Coronary artery (tissue), 2 donors: ENCODE measurements around the gene CDC5L.

Experiments
- DNase-seq: peaks from one replicate; pipeline ENCODE4 v3.0.0-alpha.2; 2017; ENCODE audit warnings: low spot score
- H3K27ac ChIP-seq, 2 donors: fragments of 200-600 bp; sonication (generic); one replicate each; pipeline ENCODE4 v1.5.1; 2016 to 2019
- H3K4me3 ChIP-seq: fragments of 200-600 bp; sonication (generic); 2 replicates; pipeline ENCODE4 v1.5.1; 2016; ENCODE audit warnings: mild to moderate bottlenecking, moderate library complexity
- TF ChIP-seq, protein P1 (sequence below): fragments of 200-600 bp; sonication (generic); IDR thresholded peaks from one replicate; pipeline ENCODE4 v1.5.1; 2019; ENCODE audit warnings: antibody characterized with exemption

The CDC5L gene

DNA sequence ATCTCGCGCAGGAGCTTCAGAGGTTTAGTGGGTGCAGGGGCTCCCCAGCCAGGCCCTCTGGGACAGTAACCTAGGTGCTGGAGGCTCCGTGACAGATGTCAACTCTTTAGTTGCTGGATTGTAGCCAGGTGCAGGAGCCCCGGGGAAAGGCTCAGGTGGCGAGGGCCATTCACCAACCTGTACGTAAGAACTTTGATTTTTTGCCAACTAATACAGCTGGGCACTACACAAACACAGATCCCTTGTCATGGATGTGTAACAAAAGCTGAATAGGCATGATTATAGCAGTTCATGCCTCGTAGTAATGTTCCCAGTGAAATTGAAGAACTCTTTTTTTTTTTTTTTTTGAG lies 82.6 kb downstream of the CDC5L start:
- TF ChIP-seq, protein P1, sequence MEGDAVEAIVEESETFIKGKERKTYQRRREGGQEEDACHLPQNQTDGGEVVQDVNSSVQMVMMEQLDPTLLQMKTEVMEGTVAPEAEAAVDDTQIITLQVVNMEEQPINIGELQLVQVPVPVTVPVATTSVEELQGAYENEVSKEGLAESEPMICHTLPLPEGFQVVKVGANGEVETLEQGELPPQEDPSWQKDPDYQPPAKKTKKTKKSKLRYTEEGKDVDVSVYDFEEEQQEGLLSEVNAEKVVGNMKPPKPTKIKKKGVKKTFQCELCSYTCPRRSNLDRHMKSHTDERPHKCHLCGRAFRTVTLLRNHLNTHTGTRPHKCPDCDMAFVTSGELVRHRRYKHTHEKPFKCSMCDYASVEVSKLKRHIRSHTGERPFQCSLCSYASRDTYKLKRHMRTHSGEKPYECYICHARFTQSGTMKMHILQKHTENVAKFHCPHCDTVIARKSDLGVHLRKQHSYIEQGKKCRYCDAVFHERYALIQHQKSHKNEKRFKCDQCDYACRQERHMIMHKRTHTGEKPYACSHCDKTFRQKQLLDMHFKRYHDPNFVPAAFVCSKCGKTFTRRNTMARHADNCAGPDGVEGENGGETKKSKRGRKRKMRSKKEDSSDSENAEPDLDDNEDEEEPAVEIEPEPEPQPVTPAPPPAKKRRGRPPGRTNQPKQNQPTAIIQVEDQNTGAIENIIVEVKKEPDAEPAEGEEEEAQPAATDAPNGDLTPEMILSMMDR: no peak
- DNase-seq: no peak
- Histone ChIP-seq H3K27ac (no peak overlapping the region), H3K4me3 (no peak overlapping the region)

DNA sequence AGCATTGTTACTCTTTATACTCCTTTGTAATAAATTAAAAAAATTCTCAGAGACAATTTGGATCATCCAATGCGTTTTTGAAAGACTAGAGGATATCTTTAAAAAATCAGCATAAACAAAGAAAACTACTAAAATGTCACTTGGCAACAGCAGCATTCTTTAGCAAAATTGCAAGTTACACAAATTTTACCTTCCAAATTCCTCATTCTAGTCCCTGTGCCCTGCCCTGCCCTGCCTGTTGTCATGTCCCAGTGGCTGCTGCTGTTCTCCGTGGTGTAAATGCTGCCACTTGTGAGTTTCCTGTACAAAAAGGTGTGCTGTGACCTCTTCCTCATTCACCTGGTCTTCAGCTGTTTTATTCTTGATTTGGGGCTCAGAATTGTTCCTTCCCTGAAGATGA lies 83.2 kb downstream of the CDC5L start:
- H3K27ac ChIP-seq: no peak overlapping the region
- DNase-seq: peak; percentile 11
- H3K4me3 ChIP-seq: no peak overlapping the region
- TF ChIP-seq, protein P1: no peak

DNA sequence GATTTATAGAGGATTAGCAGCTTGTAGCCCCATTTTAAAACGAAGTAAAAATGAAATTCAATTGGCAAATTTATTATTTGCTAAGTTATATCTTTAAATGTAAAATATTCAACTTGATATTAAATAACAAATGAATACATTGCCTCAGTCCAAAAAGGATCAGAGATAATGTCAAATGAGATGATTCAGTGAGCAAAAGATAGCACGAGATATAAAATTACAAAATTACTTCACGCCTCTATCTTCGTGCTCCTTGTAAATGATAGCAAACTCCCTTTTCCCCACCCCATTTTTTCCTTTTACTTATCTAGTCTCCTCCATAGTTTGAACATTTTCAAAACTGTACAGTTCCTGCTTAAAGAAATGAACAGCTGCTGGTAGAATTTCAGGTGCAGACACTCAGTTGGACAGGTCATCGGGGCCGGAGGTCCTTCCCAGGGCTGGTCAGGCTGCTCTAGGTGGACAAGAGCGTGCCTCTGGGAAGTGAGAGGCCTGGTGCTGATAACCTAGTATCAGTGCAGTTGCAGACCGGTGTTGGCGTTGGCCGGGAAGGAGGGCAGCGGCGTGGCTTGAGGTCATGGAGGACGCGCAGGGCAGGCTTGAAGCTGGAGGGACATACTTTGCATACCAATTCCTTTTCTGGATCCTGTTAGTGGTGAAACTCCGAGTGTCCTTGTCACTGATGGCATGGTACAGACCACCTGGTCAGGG lies 83.9 kb downstream of the CDC5L start:
- TF ChIP-seq, protein P1: no peak
- Histone ChIP-seq H3K27ac (no peak overlapping the region), H3K4me3 (no peak overlapping the region)
- peak; percentile 65 for DNase-seq

DNA sequence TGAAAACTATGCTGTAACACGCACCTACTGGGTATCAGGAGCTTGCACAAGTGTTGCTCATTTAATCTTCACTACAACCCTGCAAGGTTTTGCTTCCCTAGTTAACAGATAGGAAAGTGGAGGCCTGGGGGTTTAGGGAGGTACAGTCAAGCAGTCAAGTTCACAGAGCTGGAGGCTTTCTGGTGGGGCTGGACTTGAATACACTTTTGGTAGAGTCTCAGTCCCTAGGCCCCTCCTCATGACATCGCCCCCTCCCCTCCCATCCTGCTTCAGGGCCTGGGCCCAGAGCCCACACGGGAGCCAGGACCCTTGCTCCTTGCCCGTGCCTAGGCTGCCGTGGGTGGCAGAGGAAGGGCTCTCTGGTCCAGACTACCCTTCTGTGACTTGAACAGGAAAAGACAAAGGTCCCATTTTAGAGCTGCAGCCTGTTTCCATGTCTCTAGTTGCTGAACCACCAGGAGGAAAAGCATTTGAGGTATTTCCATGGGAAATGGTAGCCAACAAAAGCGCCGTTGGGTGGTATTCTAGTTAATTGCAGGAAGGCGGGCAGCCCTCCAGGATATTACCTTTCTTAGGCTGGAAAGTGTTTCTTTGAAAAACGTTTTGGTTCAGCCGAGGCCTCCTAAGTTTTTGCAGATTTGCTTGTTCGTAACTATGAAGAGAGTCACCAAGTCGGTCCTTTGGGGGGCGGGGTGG lies 84.9 kb downstream of the CDC5L start:
- Histone ChIP-seq H3K27ac (no peak overlapping the region), H3K4me3 (no peak overlapping the region)
- DNase-seq: peak; percentile 65
- TF ChIP-seq, protein P1: no peak

DNA sequence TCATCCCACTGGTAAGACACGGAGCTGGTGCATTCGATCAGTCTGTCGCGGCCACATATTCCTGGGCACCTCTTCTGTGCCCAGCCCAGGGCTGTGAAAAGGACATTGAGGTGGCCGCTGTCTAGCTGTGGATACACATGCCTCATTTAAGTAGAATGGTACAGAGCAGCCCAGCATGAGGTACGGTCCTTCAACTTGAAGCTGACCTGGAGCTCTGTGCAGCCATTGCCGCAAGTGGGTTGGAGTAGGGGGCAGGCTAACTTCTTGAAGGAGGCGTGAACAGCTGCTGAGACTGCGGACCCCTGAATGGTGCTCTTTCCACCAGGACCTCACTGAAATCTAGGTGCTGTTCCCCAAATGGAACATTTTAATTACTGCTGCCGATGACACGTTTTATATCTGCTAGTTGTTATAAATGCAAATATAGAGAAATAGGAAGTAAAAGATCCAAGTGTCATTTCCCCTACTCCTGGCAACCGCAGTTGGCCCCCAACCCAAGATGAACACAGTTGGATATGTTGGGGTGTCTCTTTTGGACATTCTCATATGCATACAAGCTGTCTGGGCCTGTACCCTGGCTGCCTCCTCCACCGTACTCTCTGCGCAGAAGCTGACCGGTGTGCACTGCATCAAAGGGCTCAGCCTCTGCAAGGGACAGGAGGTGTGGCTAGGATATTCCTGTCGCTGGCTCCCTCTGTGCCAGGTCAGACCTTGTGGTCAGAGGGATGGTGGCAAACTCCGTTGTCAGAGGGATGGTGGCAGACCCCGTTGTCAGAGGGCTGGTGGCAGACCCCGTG lies 86.1 kb downstream of the CDC5L start:
- TF ChIP-seq, protein P1: no peak
- H3K27ac ChIP-seq: no peak overlapping the region
- DNase-seq: peak; percentile 38
- no peak overlapping the region for H3K4me3 ChIP-seq

DNA sequence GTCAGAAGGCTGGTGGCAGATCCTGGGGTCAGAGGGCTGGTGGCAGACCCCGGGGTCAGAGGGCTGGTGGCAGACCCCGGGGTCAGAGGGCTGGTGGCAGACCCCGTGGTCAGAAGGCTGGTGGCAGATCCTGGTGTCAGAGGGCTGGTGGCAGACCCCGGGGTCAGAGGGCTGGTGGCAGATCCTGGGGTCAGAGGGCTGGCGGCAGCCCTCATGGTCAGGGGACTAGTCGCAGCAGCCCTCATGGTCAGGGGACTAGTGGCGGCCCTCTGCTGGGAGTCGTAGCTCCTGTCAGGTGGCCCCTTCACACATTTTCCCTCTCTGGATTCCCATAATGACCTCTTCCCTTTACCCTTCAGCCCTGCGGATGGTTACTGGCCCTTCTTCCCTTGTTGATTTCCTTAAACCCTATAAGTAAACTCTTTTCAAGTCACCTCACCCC lies 86.7 kb downstream of the CDC5L start:
- TF ChIP-seq, protein P1: no peak
- DNase-seq: no peak
- no peak overlapping the region for H3K27ac ChIP-seq
- H3K4me3 ChIP-seq: no peak overlapping the region
